HG03095 (cell line): ENCODE results near the gene CST7.
A peak's percentile ranks its signal among the peaks of the same experiment; 100 is the strongest.
"Not testable (repeated sequence)": the region's sequence is repeated elsewhere in the genome, so short reads cannot be mapped to it uniquely, and the experiment has no call there.

Experiments used
- ATAC-seq: cut with Tn5 transposase; IDR thresholded peaks from one replicate; pipeline ENCODE4 v1.9.1; 2021; ENCODE audit warnings: moderate library complexity; ENCODE audit not compliant: unreplicated experiment

Gene CST7, protein sequence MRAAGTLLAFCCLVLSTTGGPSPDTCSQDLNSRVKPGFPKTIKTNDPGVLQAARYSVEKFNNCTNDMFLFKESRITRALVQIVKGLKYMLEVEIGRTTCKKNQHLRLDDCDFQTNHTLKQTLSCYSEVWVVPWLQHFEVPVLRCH

GRCh38 chr20:24948939-24949679 is at the start of gene CST7:
Gene CST7, plus strand, starts transcription at chr20:24949269. Its CDS starts 237 bp downstream, at chr20:24949506.
- peak; percentile 58 for ATAC-seq

DNA sequence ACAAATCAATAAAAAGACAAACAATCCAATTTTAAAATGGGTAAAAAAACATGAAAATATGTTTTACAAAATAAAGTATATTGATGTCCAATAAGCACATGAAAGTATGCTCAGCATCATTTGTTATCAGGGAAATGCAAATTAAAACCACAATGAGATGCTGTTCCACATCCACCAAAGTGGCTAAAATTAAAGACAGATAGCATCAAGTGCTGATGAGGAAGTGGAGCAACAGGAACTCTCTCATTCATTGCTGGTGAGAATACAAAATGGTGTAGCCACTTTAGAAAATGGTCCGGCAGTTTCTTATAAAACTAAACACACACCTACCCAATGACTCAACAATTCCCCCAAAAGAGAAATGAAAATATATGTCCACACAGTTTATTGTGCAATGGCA is 42.3 kb upstream of the CST7 start:
- no peak for ATAC-seq

DNA sequence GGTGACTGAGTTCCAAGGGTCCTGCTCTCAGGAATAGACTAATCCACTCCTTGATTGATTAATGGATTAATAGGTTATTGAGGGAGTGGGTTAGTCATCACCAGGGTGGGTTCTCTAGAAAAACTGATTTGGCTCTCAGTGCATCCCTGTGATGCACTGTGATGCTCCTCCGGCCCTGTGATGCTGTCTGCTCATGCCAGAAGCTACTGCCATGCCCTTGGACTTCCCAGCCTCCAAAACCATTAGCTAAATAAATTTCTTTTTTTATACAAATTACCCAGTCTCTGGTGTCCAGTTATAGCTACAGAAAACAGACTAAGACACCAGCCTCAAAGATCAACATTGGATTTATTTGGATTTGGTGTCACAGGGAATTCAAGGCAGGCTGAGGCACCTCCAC is 40.4 kb upstream of the CST7 start:
- no peak for ATAC-seq

GRCh38 chr20:24909086-24909780 is 39.8 kb upstream of the CST7 start:
- no peak for ATAC-seq

DNA sequence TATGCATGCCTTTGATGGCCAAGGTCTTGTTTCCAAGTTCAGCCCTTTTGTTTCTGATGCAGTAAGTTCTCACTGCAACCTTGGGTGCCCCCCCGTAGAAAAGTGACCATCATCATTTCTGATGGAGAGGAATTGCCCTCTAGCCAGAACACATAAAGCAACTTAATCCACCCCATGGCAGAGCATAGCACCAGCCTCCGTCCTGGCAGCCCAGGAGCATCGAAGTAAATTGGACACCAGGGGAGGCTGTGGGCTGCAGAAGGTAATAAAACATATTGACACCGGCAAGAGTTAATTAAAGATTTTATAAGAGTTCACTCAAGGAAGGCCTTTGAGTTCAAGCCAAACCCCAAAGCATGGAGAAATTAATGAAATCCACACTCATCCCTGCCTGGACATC is 39.2 kb upstream of the CST7 start:
- ATAC-seq = no peak

DNA sequence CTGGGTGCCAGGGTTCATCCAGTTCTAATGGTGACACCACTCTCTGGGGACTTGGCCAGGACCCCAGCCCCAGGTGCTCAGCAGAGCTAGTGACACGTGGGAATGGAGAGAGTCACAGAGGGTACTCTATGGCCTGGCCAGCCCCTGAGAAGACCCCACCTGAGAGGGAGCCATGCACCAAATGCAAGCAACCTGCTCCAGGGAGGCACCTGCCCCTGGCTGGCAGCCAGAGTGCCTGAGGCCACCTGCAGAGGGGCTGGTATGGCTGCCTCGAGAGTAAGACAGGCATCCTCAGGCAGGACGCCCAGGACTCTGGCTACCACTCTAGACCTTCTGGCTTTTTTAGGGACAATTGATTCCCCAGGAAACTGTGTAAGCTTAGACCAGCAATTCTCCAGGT is 38.6 kb upstream of the CST7 start:
- ATAC-seq = no peak

GRCh38 chr20:24911461-24911860 is 37.6 kb upstream of the CST7 start:
- ATAC-seq = no peak

DNA sequence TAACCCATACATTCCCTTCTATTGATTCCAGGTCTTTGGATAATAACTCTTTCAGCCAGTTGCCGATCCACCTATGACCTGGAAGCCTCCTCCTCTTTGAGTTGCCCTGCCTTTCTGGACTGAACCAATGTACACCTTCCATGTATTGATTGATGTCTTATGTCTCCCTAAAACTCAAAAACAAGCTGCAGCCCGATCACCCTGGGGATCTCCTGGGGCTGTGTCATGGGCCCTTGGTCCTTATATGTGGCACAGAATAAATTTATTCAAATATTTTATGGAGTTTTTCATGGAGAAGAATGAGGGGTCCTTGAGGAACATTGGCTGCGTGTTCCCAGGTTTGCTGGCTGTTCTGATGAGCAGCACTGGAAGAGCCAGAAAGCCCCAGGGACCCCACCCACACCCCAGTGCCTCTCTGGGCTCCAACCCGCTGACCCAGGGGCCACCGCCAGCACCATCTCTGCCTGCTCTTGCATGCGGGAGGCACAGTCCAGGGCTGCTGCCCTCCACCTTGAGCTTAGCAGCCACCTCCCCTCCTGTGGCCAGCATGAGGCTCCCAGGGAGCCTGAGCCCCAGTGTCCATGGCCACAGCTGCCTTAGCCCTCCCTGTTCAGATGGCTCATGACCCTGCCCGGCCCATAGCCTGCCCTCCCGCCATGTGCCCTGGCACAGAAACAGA is 36.5 kb upstream of the CST7 start:
- no peak for ATAC-seq

DNA sequence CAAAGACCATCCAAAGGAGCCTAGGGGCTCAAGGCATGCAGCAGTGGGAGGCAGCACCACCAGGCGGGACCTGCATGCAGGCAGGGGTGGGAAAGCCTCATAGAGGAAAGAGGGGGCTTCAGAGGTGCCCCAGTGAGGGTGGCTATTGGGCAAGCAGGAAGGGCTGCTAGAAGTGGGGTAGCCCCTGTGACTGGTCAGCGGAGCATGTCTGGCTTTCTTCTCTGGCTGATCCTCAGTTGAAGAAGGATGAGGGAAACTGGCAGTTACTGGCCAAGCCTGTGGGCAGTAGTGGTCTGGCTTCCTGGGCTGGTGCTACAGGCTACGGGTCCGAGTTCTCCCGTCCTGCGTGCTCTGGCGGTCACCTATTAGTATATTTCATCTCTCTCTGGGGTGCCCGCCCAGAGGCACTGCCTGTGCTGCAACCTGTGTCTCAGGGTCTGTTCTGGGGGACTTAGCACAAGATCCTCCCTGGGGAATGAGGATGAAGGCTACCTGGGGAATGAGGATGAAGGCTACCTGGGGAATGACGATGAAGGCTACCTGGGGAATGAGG is 35.9 kb upstream of the CST7 start:
- ATAC-seq = no peak

DNA sequence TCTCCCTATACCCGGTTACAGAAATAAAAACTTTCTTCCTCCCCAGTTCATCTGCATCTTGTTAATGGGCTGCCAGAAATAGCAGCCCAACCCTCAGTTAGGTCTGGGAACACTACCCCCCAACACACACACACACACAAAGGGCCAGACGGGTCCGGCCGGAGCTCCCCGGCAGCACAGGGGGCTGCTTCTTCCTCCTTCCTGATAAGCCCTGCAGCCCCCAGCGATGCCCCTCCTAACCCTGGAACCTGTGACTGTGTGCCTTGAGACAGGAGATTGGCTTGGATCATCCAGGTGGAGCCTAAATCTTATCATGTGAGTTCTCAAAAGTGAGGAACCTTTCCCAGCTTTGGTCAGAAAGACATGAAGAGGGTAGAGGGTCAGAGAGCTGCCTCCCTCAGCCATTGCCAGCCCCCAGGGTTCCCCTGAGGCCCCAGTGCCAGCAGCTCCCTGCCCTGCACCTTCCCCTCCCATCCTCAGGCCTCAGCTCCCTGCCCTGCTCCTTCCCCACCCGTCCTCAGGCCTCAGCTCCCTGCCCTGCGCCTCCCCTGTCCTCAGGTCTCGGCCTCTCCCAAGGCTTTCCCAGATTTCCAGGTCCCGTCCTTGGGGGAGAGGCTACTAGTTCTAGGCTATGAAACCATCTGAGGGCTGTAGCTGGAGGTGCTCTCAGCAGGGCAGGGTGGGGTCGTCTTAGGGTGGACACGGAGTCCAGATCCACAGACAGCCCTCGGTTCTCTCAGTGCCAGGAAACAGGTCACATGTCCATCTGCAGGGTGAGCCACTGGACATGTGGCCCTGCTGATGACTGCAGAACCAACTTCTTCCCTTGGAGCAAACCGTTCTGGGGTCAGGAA is 34.5 kb upstream of the CST7 start:
- ATAC-seq = no peak

DNA sequence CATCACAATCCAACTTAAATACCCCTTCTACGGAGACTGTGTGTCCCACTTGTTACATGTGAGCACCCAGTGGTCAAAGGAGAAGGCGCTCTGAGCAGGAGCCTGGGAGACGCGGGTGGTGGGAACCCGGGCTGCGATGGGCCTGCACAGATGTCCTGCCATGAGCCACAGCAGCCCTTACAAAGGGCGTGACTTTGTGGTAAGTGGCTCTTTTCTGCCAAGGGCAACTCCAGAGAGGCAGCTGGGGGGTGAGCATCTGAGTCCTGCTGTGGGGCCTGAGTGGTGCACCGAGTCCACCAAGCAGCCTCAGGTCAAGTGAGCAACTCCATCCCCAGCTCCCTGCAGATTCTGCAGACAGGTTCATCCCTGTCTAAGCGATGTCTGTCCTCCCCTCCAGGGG is 33.6 kb upstream of the CST7 start:
- no peak for ATAC-seq

GRCh38 chr20:24915892-24916291 is 33.2 kb upstream of the CST7 start:
- ATAC-seq = no peak

DNA sequence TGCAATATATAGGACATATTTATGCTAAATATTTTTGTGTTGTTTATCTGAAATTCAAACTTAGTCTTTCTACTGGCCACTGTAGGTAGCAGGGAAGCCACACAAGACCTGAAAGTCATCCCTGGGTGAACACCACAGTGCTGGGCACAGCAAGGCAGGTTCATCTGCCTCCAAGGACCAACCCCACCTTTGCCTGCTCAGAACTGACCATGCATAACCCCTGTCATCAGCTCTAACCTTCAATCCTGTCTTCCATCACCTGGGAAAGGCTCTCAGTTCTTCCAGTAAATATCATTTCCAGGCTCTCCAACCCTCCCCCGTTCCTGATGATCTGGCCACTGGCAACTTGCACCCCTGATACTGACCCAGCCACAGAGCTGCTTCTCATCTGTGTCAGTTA is 32.7 kb upstream of the CST7 start:
- ATAC-seq = no peak

- ATAC-seq = no peak
Observed at GRCh38 chr20:24917056-24917455, 32.0 kb upstream of the CST7 start.

DNA sequence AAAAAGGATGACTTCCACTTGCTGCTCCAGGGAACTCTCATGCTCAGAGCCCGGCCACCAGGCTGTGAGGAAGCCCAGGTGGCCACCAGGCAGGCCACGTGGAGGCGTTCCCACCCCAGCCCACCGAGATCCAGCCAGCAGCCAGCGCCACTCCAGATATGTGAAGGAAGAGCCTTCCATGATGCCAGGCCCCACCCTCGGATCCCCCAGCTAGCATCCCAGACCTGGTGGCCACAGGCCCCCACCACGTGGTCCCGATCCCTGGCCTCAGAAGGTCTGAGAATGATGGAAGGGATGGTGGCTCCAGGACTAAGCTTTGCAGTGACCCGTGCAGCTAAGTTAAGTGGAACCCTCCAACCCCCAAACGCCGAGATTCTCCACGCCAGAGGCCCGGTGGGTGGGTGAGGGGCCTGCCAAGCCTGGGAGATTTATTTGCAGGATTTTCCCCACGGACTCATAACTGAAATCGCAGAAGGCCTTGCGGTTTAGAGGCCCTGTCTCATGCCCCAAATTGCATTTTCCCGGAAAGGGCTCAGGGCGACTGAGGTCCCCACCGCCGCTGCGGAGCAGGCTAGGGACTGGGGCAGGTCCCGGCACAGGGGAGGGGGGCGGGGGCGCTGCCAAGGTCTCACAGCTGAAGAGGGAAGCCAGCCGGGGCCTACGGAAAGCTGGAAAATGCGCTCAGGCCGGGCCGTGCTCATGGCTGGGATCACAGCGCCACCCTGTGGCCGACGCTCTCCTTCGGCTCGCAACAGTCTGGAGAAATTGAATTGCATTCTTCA is 31.1 kb upstream of the CST7 start:
- no peak for ATAC-seq

GRCh38 chr20:24918579-24919566 is 30.2 kb upstream of the CST7 start:
- no peak for ATAC-seq

- ATAC-seq = not testable (repeated sequence)
Observed at GRCh38 chr20:24919665-24920064, 29.4 kb upstream of the CST7 start.

- ATAC-seq = not testable (repeated sequence)
Observed at GRCh38 chr20:24920706-24921105, 28.4 kb upstream of the CST7 start.
